Kidney epithelial cell (primary cell): Measurements from ENCODE around the gene QRFP. TPM values are rescaled to one million over a fixed set of nuclear protein-coding genes. Genes with fewer than 3 reads are reported as not detected.

ENCODE experiments used
- DNase-seq: peaks from one replicate; pipeline ENCODE4 v3.0.0-alpha.2; 2010; ENCODE audit warnings: low read depth
- H3K27me3 ChIP-seq: 2 replicates; pipeline ENCODE4 v1.6.0; 2011; ENCODE audit warnings: low read length; ENCODE audit not compliant: control insufficient read depth, insufficient read depth
- H3K36me3 ChIP-seq: 2 replicates; pipeline ENCODE4 v1.5.1; 2011; ENCODE audit warnings: low read length; ENCODE audit not compliant: control insufficient read depth, insufficient read depth
- H3K4me3 ChIP-seq: 2 replicates; pipeline ENCODE4 v1.5.1; 2011; ENCODE audit warnings: low read depth, mild to moderate bottlenecking, control low read depth, low read length
- total RNA-seq: library from RNA; depleted of rRNA; stranded (reverse); fragments of >200 nt; gene quantifications from 2 replicates; pipeline ENCODE4 v1.2.3, GENCODE V29; 2015
- TF ChIP-seq, protein P1 (sequence below): IDR thresholded peaks from 2 replicates; pipeline ENCODE4 v1.5.1; 2011; ENCODE audit warnings: mild to moderate bottlenecking, moderate library complexity, low read length, control low read depth, inconsistent platforms; ENCODE audit not compliant: insufficient read depth, poor library complexity, severe bottlenecking

QRFP gene
- total RNA-seq, 1 donor from 2014 or later: not detected

DNA sequence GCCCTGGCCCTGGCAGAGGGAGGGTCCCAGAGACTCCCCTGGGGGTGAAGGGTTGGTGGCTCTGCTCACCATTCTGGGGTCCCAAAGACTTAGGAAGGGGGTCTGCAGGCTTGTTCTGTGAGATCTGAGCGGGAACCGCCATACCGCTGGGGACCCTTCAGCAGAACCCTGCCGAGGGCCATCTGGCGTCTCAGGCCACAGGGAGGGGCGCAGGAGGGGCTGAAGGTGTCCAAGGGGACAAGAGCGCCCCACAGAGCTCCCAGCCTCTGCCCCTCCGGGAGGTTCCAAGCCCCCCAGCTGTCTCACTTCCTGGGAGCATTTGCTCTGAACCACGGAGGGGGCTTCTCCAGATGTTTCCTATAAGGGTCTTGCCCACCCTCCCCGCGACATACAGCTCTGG lies 37.6 kb upstream of the QRFP start:
- Histone ChIP-seq H3K27me3 (peaks cover 7% of the 10 kb centered on the region), H3K36me3 (no peaks in the 10 kb centered on the region), H3K4me3 (no peak overlapping the region)
- no peak for DNase-seq
- TF ChIP-seq, protein P1, sequence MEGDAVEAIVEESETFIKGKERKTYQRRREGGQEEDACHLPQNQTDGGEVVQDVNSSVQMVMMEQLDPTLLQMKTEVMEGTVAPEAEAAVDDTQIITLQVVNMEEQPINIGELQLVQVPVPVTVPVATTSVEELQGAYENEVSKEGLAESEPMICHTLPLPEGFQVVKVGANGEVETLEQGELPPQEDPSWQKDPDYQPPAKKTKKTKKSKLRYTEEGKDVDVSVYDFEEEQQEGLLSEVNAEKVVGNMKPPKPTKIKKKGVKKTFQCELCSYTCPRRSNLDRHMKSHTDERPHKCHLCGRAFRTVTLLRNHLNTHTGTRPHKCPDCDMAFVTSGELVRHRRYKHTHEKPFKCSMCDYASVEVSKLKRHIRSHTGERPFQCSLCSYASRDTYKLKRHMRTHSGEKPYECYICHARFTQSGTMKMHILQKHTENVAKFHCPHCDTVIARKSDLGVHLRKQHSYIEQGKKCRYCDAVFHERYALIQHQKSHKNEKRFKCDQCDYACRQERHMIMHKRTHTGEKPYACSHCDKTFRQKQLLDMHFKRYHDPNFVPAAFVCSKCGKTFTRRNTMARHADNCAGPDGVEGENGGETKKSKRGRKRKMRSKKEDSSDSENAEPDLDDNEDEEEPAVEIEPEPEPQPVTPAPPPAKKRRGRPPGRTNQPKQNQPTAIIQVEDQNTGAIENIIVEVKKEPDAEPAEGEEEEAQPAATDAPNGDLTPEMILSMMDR: no peak

DNA sequence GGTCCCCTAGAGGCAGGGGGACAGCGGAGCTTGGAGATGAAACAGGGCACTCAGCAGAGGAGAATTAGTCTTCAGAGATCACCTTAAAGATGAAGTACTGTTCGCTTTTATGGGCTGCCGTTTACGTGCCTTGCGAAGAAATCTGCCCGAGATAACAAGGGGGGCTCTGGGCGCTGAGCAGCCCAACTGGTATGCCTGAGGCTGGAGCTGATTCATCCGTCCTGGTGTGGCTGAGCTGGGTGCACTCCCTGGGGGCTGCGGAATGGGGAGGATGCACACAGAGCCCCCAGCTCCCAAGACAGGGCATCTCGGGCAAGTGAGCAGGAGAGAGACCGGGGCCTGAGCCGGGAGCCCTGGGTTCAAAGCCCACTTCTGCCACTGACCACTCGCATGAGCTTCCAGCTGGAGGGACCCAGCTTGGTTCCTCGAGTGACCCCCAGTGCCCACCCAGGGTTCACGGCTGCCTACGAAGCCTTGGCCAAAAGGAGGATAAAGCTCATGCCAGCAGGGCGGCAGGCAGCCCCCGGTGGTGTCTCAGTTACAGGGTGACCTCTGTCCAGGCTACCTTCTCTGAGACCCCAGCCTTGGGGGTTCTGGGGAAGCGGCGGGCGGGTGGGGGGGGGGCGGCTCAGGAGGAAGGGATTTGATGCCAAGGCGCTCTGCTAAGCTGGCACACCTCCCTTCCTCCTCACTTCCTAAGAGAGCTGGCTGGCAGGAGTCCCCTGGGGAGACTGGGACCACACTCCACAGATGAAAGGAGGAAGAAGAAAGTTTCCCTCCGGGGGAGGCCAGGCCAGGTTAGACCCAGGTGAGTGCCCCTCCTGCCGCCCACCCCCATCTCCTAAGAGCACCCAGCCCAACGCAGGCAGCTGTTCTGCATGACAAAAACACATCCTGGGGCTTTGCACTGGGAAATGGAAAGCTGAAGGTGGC lies 36.8 kb upstream of the QRFP start:
- Histone ChIP-seq H3K27me3 (peaks cover 3% of the 10 kb centered on the region), H3K4me3 (no peak overlapping the region), H3K36me3 (no peaks in the 10 kb centered on the region)
- DNase-seq: no peak
- TF ChIP-seq, protein P1: no peak

DNA sequence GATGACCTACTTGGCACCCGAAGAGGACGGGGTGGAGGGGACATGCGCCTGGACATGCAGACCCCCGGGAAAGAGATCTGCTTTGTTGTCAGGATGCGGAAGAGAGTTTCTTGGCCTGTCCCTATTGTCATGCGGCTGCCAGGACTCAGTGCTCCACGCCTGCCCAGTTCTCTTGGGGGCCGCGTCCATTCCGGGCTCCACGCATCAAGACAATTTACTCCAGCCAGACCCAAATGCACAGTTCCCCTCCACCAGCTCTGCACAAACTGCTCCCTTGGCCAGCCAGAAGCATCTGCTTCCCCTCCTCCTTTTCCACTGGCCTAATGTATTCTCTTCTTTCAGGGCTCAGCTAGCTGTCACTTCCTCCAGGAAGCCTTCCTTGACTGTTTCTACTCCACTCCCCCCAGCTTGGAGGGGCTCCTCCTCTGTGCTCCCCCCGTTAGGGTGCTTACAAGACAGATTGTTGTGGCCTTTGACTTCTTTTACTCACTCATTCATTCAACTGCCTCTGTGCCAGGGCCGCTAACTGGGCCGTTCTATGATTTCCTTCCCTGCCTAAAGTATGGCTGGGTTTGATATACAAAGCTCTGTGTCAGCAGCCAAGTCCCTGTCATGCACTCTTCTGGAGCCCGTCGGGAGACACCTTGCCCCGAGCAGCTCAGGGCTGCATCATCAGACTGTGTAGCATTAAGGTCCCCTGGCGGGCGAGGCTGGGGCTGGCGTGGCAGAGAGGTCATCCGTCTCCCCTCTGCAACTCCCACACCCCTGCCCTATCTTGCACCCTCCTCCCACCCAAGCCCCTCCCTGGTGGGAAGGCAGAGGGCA lies 35.9 kb upstream of the QRFP start:
- Histone ChIP-seq H3K27me3 (no peaks in the 10 kb centered on the region), H3K4me3 (no peak overlapping the region), H3K36me3 (no peaks in the 10 kb centered on the region)
- DNase-seq: no peak
- TF ChIP-seq, protein P1: peak; percentile 28

DNA sequence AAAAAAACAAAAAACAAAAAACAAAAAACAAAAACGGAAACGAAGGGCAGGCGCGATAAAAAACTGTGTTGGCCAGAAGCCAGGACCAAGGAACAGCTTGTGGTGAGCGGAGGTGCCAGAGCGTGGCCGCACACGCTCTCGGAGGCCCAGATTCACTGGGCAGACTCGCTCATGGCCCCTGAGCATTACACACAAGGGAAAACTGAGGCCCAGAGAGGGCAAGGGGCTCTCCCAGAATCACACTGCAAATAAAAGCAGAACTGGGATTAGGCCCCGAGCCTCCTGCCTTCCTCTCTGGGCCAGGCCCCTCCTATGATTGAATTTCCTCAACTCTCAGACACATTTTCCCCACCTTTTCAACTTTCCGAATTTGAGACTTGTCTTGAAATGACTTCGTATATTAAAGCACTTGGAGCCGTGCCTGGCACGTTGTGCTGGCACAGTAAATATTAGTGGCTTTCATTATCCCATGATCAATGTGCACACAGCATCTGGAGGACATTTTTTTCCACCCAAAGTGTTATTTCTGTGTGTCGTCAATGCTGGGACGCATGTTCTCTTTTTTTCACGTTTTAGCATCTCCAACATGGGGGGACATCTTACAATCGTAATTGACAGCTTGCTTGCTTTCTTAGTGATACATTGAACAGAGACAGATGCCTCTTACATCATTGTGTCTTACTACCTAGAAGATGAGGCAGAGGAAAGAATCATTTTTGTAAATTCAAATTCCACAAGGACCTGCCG lies 35.1 kb upstream of the QRFP start:
- no peak for DNase-seq
- Histone ChIP-seq H3K36me3 (no peaks in the 10 kb centered on the region), H3K27me3 (no peaks in the 10 kb centered on the region), H3K4me3 (no peak overlapping the region)
- TF ChIP-seq, protein P1: no peak

DNA sequence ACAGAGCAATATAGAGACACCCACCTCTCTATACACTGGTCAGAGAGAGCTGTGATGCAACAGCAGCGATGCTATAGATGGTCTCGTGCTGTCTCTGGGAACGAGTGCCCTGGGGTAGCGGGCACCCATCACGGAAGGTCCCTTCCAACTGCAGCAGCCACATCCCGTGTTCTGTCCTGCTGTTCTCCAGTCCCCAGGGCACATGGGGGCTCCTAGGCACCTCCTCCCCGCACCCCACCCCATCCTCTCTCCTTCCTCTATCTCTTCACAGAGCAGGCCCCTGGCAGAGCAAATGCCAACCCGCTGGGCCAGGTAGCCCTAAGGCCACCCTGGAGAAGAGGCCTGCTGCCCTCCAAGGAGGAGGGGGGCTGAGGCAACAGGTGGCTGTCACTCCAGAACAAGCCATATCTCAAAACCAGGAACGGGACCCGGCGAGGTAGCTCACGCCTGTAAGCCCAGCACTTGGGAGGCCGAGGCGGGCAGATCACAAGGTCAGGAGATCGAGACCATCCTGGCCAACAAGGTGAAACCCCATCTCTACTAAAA lies 34.3 kb upstream of the QRFP start:
- TF ChIP-seq, protein P1: no peak
- DNase-seq: no peak
- no peaks in the 10 kb centered on the region for H3K36me3 ChIP-seq
- no peaks in the 10 kb centered on the region for H3K27me3 ChIP-seq
- no peak overlapping the region for H3K4me3 ChIP-seq
